ENCODE results near the gene CDKN2B.

The CDKN2B gene

GRCh38 chr9:22041344-22041743, 32.2 kb upstream of the CDKN2B start:
- DNase-seq (ENCODE audit: low spot score), result no peak
- Histone ChIP-seq H3K4me3 (ENCODE audit: low read length in 2 of 2) (no peak overlapping the region), H3K4ac (ENCODE audit: low read length) (no peak overlapping the region), H2AK5ac (ENCODE audit: low read depth, low read length) (no peak overlapping the region), H2BK12ac (ENCODE audit: low read length) (no peak overlapping the region), H2BK120ac (ENCODE audit: low read depth, low read length) (no peak overlapping the region), H3K27ac (replicated peaks; ENCODE audit: low read length) (no peak overlapping the region), H3K9ac (ENCODE audit: low read depth, low read length, poor library complexity) (no peak overlapping the region), H3K14ac (ENCODE audit: low read length) (no peak overlapping the region), H3K4me2 (ENCODE audit: insufficient read depth, low read length, poor library complexity, severe bottlenecking) (no peak overlapping the region), H2BK15ac (ENCODE audit: low read length) (no peak overlapping the region), H2BK5ac (ENCODE audit: low read length) (no peak overlapping the region), H4K8ac (ENCODE audit: low read depth, low read length) (no peak overlapping the region), H3K9me3 (replicated peaks in 1 of 2; ENCODE audit: control insufficient read depth in 2 of 2, insufficient read depth in 1 of 2, low read depth in 1 of 2, low read length in 2 of 2) (no peaks in the 10 kb centered on the region), H3K27me3 (ENCODE audit: control insufficient read depth in 3 of 3, insufficient read depth in 3 of 3, low read depth in 1 of 3, low read length in 3 of 3) (no peaks in the 10 kb centered on the region), H3K36me3 (replicated peaks in 1 of 2; ENCODE audit: control insufficient read depth in 2 of 2, insufficient read depth in 2 of 2, low read length in 2 of 2) (no peaks in the 10 kb centered on the region), H3K79me1 (ENCODE audit: low read depth, low read length) (no peaks in the 10 kb centered on the region), H3K18ac (ENCODE audit: low read length) (no peak overlapping the region), H3K4me1 (ENCODE audit: control insufficient read depth in 2 of 2, insufficient read depth in 1 of 2, low read depth in 1 of 2, low read length in 2 of 2) (no peaks in the 10 kb centered on the region), H4K91ac (ENCODE audit: low read depth, low read length, poor library complexity) (no peak overlapping the region), H2AFZ (ENCODE audit: low read length) (no peak overlapping the region), H3K23ac (ENCODE audit: low read depth, low read length, poor library complexity) (no peak overlapping the region)
- no CpG with 5 or more reads among the region's 1 CpG for WGBS, 2 donors (ENCODE audit: extremely low coverage in 2 of 2, insufficient read length in 2 of 2, insufficient replicate concordance in 1 of 2)

DNA sequence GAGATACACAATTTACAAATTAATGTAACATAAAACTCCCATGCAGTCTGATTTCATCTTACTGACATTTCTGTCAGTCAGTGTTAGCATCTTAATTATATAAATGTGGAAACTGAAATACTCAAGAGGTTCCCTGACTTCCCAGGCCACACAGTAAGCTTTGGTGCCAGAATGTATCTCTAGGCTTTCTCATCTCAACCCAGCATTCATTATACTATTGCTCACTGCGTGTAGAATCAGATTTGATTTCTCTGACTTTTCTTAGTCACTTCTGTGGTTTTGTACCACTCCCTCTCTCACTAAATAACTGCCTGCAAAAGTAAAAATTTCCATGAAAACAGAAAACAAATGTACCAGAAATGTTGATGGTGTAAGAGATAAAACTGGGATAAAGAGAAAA, 31.7 kb upstream of the CDKN2B start:
- H2AK5ac ChIP-seq (ENCODE audit: low read depth, low read length), result no peak overlapping the region
- no peak overlapping the region for H2BK12ac ChIP-seq (ENCODE audit: low read length)
- no peak overlapping the region for H3K23ac ChIP-seq (ENCODE audit: low read depth, low read length, poor library complexity)
- no peak overlapping the region for H2BK15ac ChIP-seq (ENCODE audit: low read length)
- H2BK5ac ChIP-seq (ENCODE audit: low read length), result no peak overlapping the region
- H3K14ac ChIP-seq (ENCODE audit: low read length), result no peak overlapping the region
- H3K36me3 ChIP-seq (replicated peaks in 1 of 2; ENCODE audit: control insufficient read depth in 2 of 2, insufficient read depth in 2 of 2, low read length in 2 of 2), result no peaks in the 10 kb centered on the region
- no peaks in the 10 kb centered on the region for H3K4me1 ChIP-seq (ENCODE audit: control insufficient read depth in 2 of 2, insufficient read depth in 1 of 2, low read depth in 1 of 2, low read length in 2 of 2)
- no peaks in the 10 kb centered on the region for H3K27me3 ChIP-seq (ENCODE audit: control insufficient read depth in 3 of 3, insufficient read depth in 3 of 3, low read depth in 1 of 3, low read length in 3 of 3)
- no peak overlapping the region for H2AFZ ChIP-seq (ENCODE audit: low read length)
- no peak overlapping the region for H4K91ac ChIP-seq (ENCODE audit: low read depth, low read length, poor library complexity)
- no peak overlapping the region for H3K4ac ChIP-seq (ENCODE audit: low read length)
- no CpG with 5 or more reads among the region's 1 CpG for WGBS, 2 donors (ENCODE audit: extremely low coverage in 2 of 2, insufficient read length in 2 of 2, insufficient replicate concordance in 1 of 2)
- H3K9ac ChIP-seq (ENCODE audit: low read depth, low read length, poor library complexity), result no peak overlapping the region
- H4K8ac ChIP-seq (ENCODE audit: low read depth, low read length), result no peak overlapping the region
- H3K79me1 ChIP-seq (ENCODE audit: low read depth, low read length), result no peaks in the 10 kb centered on the region
- no peak for DNase-seq (ENCODE audit: low spot score)
- H3K27ac ChIP-seq (replicated peaks; ENCODE audit: low read length), result no peak overlapping the region
- H3K9me3 ChIP-seq (replicated peaks in 1 of 2; ENCODE audit: control insufficient read depth in 2 of 2, insufficient read depth in 1 of 2, low read depth in 1 of 2, low read length in 2 of 2), result no peaks in the 10 kb centered on the region
- H3K18ac ChIP-seq (ENCODE audit: low read length), result no peak overlapping the region
- no peak overlapping the region for H2BK120ac ChIP-seq (ENCODE audit: low read depth, low read length)
- H3K4me2 ChIP-seq (ENCODE audit: insufficient read depth, low read length, poor library complexity, severe bottlenecking), result no peak overlapping the region
- no peak overlapping the region for H3K4me3 ChIP-seq (ENCODE audit: low read length in 2 of 2)

- no peak overlapping the region for H3K4me2 ChIP-seq (ENCODE audit: insufficient read depth, low read length, poor library complexity, severe bottlenecking)
- no peak overlapping the region for H3K23ac ChIP-seq (ENCODE audit: low read depth, low read length, poor library complexity)
- H4K8ac ChIP-seq (ENCODE audit: low read depth, low read length), result no peak overlapping the region
- H3K79me1 ChIP-seq (ENCODE audit: low read depth, low read length), result no peaks in the 10 kb centered on the region
- no peak overlapping the region for H3K27ac ChIP-seq (replicated peaks; ENCODE audit: low read length)
- no peak for DNase-seq (ENCODE audit: low spot score)
- no peak overlapping the region for H3K4me3 ChIP-seq (ENCODE audit: low read length in 2 of 2)
- H2BK15ac ChIP-seq (ENCODE audit: low read length), result no peak overlapping the region
- H4K91ac ChIP-seq (ENCODE audit: low read depth, low read length, poor library complexity), result no peak overlapping the region
- no peaks in the 10 kb centered on the region for H3K27me3 ChIP-seq (ENCODE audit: control insufficient read depth in 3 of 3, insufficient read depth in 3 of 3, low read depth in 1 of 3, low read length in 3 of 3)
- no peak overlapping the region for H2BK120ac ChIP-seq (ENCODE audit: low read depth, low read length)
- no peak overlapping the region for H2AK5ac ChIP-seq (ENCODE audit: low read depth, low read length)
- H3K18ac ChIP-seq (ENCODE audit: low read length), result no peak overlapping the region
- no peak overlapping the region for H3K9ac ChIP-seq (ENCODE audit: low read depth, low read length, poor library complexity)
- H3K4ac ChIP-seq (ENCODE audit: low read length), result no peak overlapping the region
- no peaks in the 10 kb centered on the region for H3K4me1 ChIP-seq (ENCODE audit: control insufficient read depth in 2 of 2, insufficient read depth in 1 of 2, low read depth in 1 of 2, low read length in 2 of 2)
- H3K9me3 ChIP-seq (replicated peaks in 1 of 2; ENCODE audit: control insufficient read depth in 2 of 2, insufficient read depth in 1 of 2, low read depth in 1 of 2, low read length in 2 of 2), result no peaks in the 10 kb centered on the region
- H3K14ac ChIP-seq (ENCODE audit: low read length), result no peak overlapping the region
- no peak overlapping the region for H2BK12ac ChIP-seq (ENCODE audit: low read length)
- H2AFZ ChIP-seq (ENCODE audit: low read length), result no peak overlapping the region
- H3K36me3 ChIP-seq (replicated peaks in 1 of 2; ENCODE audit: control insufficient read depth in 2 of 2, insufficient read depth in 2 of 2, low read length in 2 of 2), result no peaks in the 10 kb centered on the region
- no CpG with 5 or more reads among the region's 3 CpGs for WGBS, 2 donors (ENCODE audit: extremely low coverage in 2 of 2, insufficient read length in 2 of 2, insufficient replicate concordance in 1 of 2)
- H2BK5ac ChIP-seq (ENCODE audit: low read length), result no peak overlapping the region
Observed at GRCh38 chr9:22039258-22039657, 30.2 kb upstream of the CDKN2B start.

DNA sequence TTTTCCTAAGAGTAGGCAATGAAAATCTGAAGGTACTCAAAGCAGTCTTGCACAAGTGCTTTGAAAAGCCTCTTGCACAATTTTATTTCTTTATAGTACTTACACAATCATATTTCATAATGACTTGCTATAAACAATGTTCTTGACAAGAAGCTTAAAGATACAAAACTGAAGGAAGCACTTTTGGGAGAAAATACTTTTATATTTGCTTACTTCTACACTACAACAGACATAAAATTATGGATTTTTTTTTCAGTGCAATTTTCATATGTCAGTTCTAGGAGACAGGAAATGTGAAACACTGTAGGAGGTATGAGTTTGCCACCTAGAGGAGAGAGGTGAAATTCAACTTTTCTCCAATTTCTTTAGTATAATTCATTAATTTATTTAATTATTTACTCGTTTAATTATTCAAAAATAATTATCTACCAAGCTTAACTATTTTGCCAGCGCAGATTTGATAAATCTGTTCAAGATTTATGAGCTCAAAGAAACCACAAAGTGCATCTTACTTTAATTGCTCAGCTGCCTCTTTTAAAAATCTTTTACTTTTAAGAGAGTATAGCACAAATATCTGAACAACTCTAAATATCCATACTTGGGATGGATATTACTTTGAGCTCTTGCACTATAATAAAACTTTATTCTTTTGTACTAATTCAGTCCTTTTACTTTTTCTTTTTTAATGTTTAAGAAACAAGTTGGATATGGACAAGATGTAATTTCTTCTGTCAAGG, 29.0 kb upstream of the CDKN2B start:
- no peak overlapping the region for H3K9ac ChIP-seq (ENCODE audit: low read depth, low read length, poor library complexity)
- no peak overlapping the region for H3K27ac ChIP-seq (replicated peaks; ENCODE audit: low read length)
- H2BK15ac ChIP-seq (ENCODE audit: low read length), result no peak overlapping the region
- no peaks in the 10 kb centered on the region for H3K79me1 ChIP-seq (ENCODE audit: low read depth, low read length)
- no peak overlapping the region for H2AK5ac ChIP-seq (ENCODE audit: low read depth, low read length)
- no peak overlapping the region for H4K91ac ChIP-seq (ENCODE audit: low read depth, low read length, poor library complexity)
- H2BK120ac ChIP-seq (ENCODE audit: low read depth, low read length), result no peak overlapping the region
- H3K9me3 ChIP-seq (replicated peaks in 1 of 2; ENCODE audit: control insufficient read depth in 2 of 2, insufficient read depth in 1 of 2, low read depth in 1 of 2, low read length in 2 of 2), result no peaks in the 10 kb centered on the region
- no peaks in the 10 kb centered on the region for H3K27me3 ChIP-seq (ENCODE audit: control insufficient read depth in 3 of 3, insufficient read depth in 3 of 3, low read depth in 1 of 3, low read length in 3 of 3)
- H3K18ac ChIP-seq (ENCODE audit: low read length), result no peak overlapping the region
- no peak overlapping the region for H3K4ac ChIP-seq (ENCODE audit: low read length)
- no peak overlapping the region for H2BK12ac ChIP-seq (ENCODE audit: low read length)
- no peak overlapping the region for H3K4me2 ChIP-seq (ENCODE audit: insufficient read depth, low read length, poor library complexity, severe bottlenecking)
- H3K4me1 ChIP-seq (ENCODE audit: control insufficient read depth in 2 of 2, insufficient read depth in 1 of 2, low read depth in 1 of 2, low read length in 2 of 2), result no peaks in the 10 kb centered on the region
- H3K14ac ChIP-seq (ENCODE audit: low read length), result no peak overlapping the region
- H4K8ac ChIP-seq (ENCODE audit: low read depth, low read length), result no peak overlapping the region
- no peak overlapping the region for H2AFZ ChIP-seq (ENCODE audit: low read length)
- no peak for DNase-seq (ENCODE audit: low spot score)
- H2BK5ac ChIP-seq (ENCODE audit: low read length), result no peak overlapping the region
- no peak overlapping the region for H3K4me3 ChIP-seq (ENCODE audit: low read length in 2 of 2)
- H3K23ac ChIP-seq (ENCODE audit: low read depth, low read length, poor library complexity), result no peak overlapping the region
- WGBS, 2 donors (ENCODE audit: extremely low coverage in 2 of 2, insufficient read length in 2 of 2, insufficient replicate concordance in 1 of 2), result no CpG with 5 or more reads among the region's 2 CpGs
- no peaks in the 10 kb centered on the region for H3K36me3 ChIP-seq (replicated peaks in 1 of 2; ENCODE audit: control insufficient read depth in 2 of 2, insufficient read depth in 2 of 2, low read length in 2 of 2)

Data from neuronal stem cell (in vitro differentiated cells).